GM23248 (cell line): Measurements from ENCODE around the gene TENM4.

Experiments used
- EZH2 ChIP-seq: fragments of 200-600 bp; sonication (generic); IDR thresholded peaks from 2 replicates; pipeline ENCODE4 v1.6.1; 2018; ENCODE audit warnings: antibody characterized with exemption, mild to moderate bottlenecking; ENCODE audit not compliant: insufficient read depth, poor library complexity, severe bottlenecking
- EZH2phosphoT487 ChIP-seq: fragments of 200-600 bp; sonication (generic); IDR thresholded peaks from 2 replicates; pipeline ENCODE4 v1.6.1; 2018; ENCODE audit warnings: antibody characterized with exemption, moderate library complexity, mild to moderate bottlenecking, low read depth; ENCODE audit not compliant: insufficient read depth

- no peak for TF ChIP-seq EZH2phosphoT487
- TF ChIP-seq EZH2 = no peak
Observed at GRCh38 chr11:78821371-78822306, 619.2 kb downstream of the TENM4 start.
